ENCODE data around the gene FOSL1.

The FOSL1 gene

GRCh38 chr11:65851811-65852507 lies 48.2 kb downstream of the FOSL1 start:
- Histone ChIP-seq H3K4me1 (ENCODE audit: control insufficient read depth in 2 of 2, insufficient read depth in 1 of 2, low read depth in 1 of 2, low read length in 2 of 2) (peaks cover 4 to 6% of the 10 kb centered on the region in 2 donors), H3K14ac (ENCODE audit: low read length) (no peak overlapping the region), H2BK15ac (ENCODE audit: low read length) (no peak overlapping the region), H3K9ac (ENCODE audit: low read depth, low read length, poor library complexity) (no peak overlapping the region), H3K9me3 (replicated peaks in 1 of 2; ENCODE audit: control insufficient read depth in 2 of 2, insufficient read depth in 1 of 2, low read depth in 1 of 2, low read length in 2 of 2) (peaks cover 6 to 14% of the 10 kb centered on the region in 2 donors), H3K4me3 (ENCODE audit: low read length in 2 of 2) (no peak overlapping the region), H3K27ac (replicated peaks; ENCODE audit: low read length) (no peak overlapping the region), H3K79me1 (ENCODE audit: low read depth, low read length) (peaks cover 17% of the 10 kb centered on the region), H3K23ac (ENCODE audit: low read depth, low read length, poor library complexity) (peak overlapping the region; percentile 75), H3K36me3 (replicated peaks in 1 of 2; ENCODE audit: control insufficient read depth in 2 of 2, insufficient read depth in 2 of 2, low read length in 2 of 2) (peaks cover 51 to 55% of the 10 kb centered on the region in 2 donors), H2BK5ac (ENCODE audit: low read length) (no peak overlapping the region), H4K91ac (ENCODE audit: low read depth, low read length, poor library complexity) (no peak overlapping the region), H3K4ac (ENCODE audit: low read length) (no peak overlapping the region), H3K18ac (ENCODE audit: low read length) (no peak overlapping the region), H4K8ac (ENCODE audit: low read depth, low read length) (no peak overlapping the region), H2BK12ac (ENCODE audit: low read length) (no peak overlapping the region), H3K27me3 (ENCODE audit: control insufficient read depth in 3 of 3, insufficient read depth in 3 of 3, low read depth in 1 of 3, low read length in 3 of 3) (no peaks in the 10 kb centered on the region), H3K4me2 (ENCODE audit: insufficient read depth, low read length, poor library complexity, severe bottlenecking) (no peak overlapping the region), H2BK120ac (ENCODE audit: low read depth, low read length) (no peak overlapping the region), H2AFZ (ENCODE audit: low read length) (no peak overlapping the region), H2AK5ac (ENCODE audit: low read depth, low read length) (no peak overlapping the region)
- no CpG with 5 or more reads among the region's 10 CpGs for WGBS, 2 donors (ENCODE audit: extremely low coverage in 2 of 2, insufficient read length in 2 of 2, insufficient replicate concordance in 1 of 2)
- no peak for DNase-seq (ENCODE audit: low spot score)

GRCh38 chr11:65851083-65851579 lies 49.1 kb downstream of the FOSL1 start:
- DNase-seq (ENCODE audit: low spot score) = no peak
- Histone ChIP-seq H4K91ac (ENCODE audit: low read depth, low read length, poor library complexity) (no peak overlapping the region), H2AFZ (ENCODE audit: low read length) (no peak overlapping the region), H3K4me2 (ENCODE audit: insufficient read depth, low read length, poor library complexity, severe bottlenecking) (no peak overlapping the region), H3K23ac (ENCODE audit: low read depth, low read length, poor library complexity) (no peak overlapping the region), H2BK12ac (ENCODE audit: low read length) (peak overlapping the region; percentile 30), H4K8ac (ENCODE audit: low read depth, low read length) (no peak overlapping the region), H3K36me3 (replicated peaks in 1 of 2; ENCODE audit: control insufficient read depth in 2 of 2, insufficient read depth in 2 of 2, low read length in 2 of 2) (peaks cover 47 to 48% of the 10 kb centered on the region in 2 donors), H2BK5ac (ENCODE audit: low read length) (peak overlapping the region; percentile 78), H3K27ac (replicated peaks; ENCODE audit: low read length) (no peak overlapping the region), H3K4me1 (ENCODE audit: control insufficient read depth in 2 of 2, insufficient read depth in 1 of 2, low read depth in 1 of 2, low read length in 2 of 2) (peaks cover 0 to 4% of the 10 kb centered on the region in 2 donors), H3K4me3 (ENCODE audit: low read length in 2 of 2) (no peak overlapping the region), H3K9me3 (replicated peaks in 1 of 2; ENCODE audit: control insufficient read depth in 2 of 2, insufficient read depth in 1 of 2, low read depth in 1 of 2, low read length in 2 of 2) (peaks cover 6 to 14% of the 10 kb centered on the region in 2 donors), H3K79me1 (ENCODE audit: low read depth, low read length) (peaks cover 12% of the 10 kb centered on the region), H3K18ac (ENCODE audit: low read length) (peak overlapping the region; percentile 54), H2BK15ac (ENCODE audit: low read length) (no peak overlapping the region), H2AK5ac (ENCODE audit: low read depth, low read length) (no peak overlapping the region), H3K4ac (ENCODE audit: low read length) (no peak overlapping the region), H2BK120ac (ENCODE audit: low read depth, low read length) (no peak overlapping the region), H3K9ac (ENCODE audit: low read depth, low read length, poor library complexity) (no peak overlapping the region), H3K14ac (ENCODE audit: low read length) (no peak overlapping the region), H3K27me3 (ENCODE audit: control insufficient read depth in 3 of 3, insufficient read depth in 3 of 3, low read depth in 1 of 3, low read length in 3 of 3) (no peaks in the 10 kb centered on the region)
- no CpG with 5 or more reads among the region's 14 CpGs for WGBS, 2 donors (ENCODE audit: extremely low coverage in 2 of 2, insufficient read length in 2 of 2, insufficient replicate concordance in 1 of 2)

- Histone ChIP-seq H2BK5ac (ENCODE audit: low read length) (peak overlapping the region; percentile 78), H3K18ac (ENCODE audit: low read length) (no peak overlapping the region), H2AFZ (ENCODE audit: low read length) (no peak overlapping the region), H4K8ac (ENCODE audit: low read depth, low read length) (no peak overlapping the region), H3K23ac (ENCODE audit: low read depth, low read length, poor library complexity) (peak overlapping the region; percentile 81), H2BK120ac (ENCODE audit: low read depth, low read length) (no peak overlapping the region), H3K79me1 (ENCODE audit: low read depth, low read length) (peaks cover 7% of the 10 kb centered on the region), H3K9ac (ENCODE audit: low read depth, low read length, poor library complexity) (peak overlapping the region; percentile 44), H3K27ac (replicated peaks; ENCODE audit: low read length) (no peak overlapping the region), H3K27me3 (ENCODE audit: control insufficient read depth in 3 of 3, insufficient read depth in 3 of 3, low read depth in 1 of 3, low read length in 3 of 3) (no peaks in the 10 kb centered on the region), H3K4me3 (ENCODE audit: low read length in 2 of 2) (no peak overlapping the region), H4K91ac (ENCODE audit: low read depth, low read length, poor library complexity) (no peak overlapping the region), H3K9me3 (replicated peaks in 1 of 2; ENCODE audit: control insufficient read depth in 2 of 2, insufficient read depth in 1 of 2, low read depth in 1 of 2, low read length in 2 of 2) (peaks cover 6 to 14% of the 10 kb centered on the region in 2 donors), H3K4me2 (ENCODE audit: insufficient read depth, low read length, poor library complexity, severe bottlenecking) (no peak overlapping the region), H2BK12ac (ENCODE audit: low read length) (peak overlapping the region; percentile 30), H3K4ac (ENCODE audit: low read length) (no peak overlapping the region), H2BK15ac (ENCODE audit: low read length) (no peak overlapping the region), H3K14ac (ENCODE audit: low read length) (no peak overlapping the region), H2AK5ac (ENCODE audit: low read depth, low read length) (no peak overlapping the region), H3K36me3 (replicated peaks in 1 of 2; ENCODE audit: control insufficient read depth in 2 of 2, insufficient read depth in 2 of 2, low read length in 2 of 2) (peaks cover 41% of the 10 kb centered on the region in 2 donors), H3K4me1 (ENCODE audit: control insufficient read depth in 2 of 2, insufficient read depth in 1 of 2, low read depth in 1 of 2, low read length in 2 of 2) (peaks cover 0 to 4% of the 10 kb centered on the region in 2 donors)
- WGBS, 2 donors (ENCODE audit: extremely low coverage in 2 of 2, insufficient read length in 2 of 2, insufficient replicate concordance in 1 of 2) = no CpG with 5 or more reads among the region's 20 CpGs
- DNase-seq (ENCODE audit: low spot score) = no peak
Measured at GRCh38 chr11:65850217-65851082, 49.7 kb downstream of the FOSL1 start.

GRCh38 chr11:65849771-65850216 lies 50.4 kb downstream of the FOSL1 start:
- Histone ChIP-seq H4K8ac (ENCODE audit: low read depth, low read length) (no peak overlapping the region), H3K4me1 (ENCODE audit: control insufficient read depth in 2 of 2, insufficient read depth in 1 of 2, low read depth in 1 of 2, low read length in 2 of 2) (peaks cover 0 to 4% of the 10 kb centered on the region in 2 donors), H3K9ac (ENCODE audit: low read depth, low read length, poor library complexity) (peak overlapping the region; percentile 32), H2AFZ (ENCODE audit: low read length) (no peak overlapping the region), H3K18ac (ENCODE audit: low read length) (no peak overlapping the region), H3K36me3 (replicated peaks in 1 of 2; ENCODE audit: control insufficient read depth in 2 of 2, insufficient read depth in 2 of 2, low read length in 2 of 2) (peaks cover 34 to 35% of the 10 kb centered on the region in 2 donors), H3K4me3 (ENCODE audit: low read length in 2 of 2) (peak overlapping the region in 1 of 2 donors; percentile 36), H3K4me2 (ENCODE audit: insufficient read depth, low read length, poor library complexity, severe bottlenecking) (no peak overlapping the region), H3K23ac (ENCODE audit: low read depth, low read length, poor library complexity) (peak overlapping the region; percentile 81), H3K27ac (replicated peaks; ENCODE audit: low read length) (no peak overlapping the region), H3K79me1 (ENCODE audit: low read depth, low read length) (peaks cover 4% of the 10 kb centered on the region), H4K91ac (ENCODE audit: low read depth, low read length, poor library complexity) (no peak overlapping the region), H3K14ac (ENCODE audit: low read length) (no peak overlapping the region), H3K9me3 (replicated peaks in 1 of 2; ENCODE audit: control insufficient read depth in 2 of 2, insufficient read depth in 1 of 2, low read depth in 1 of 2, low read length in 2 of 2) (peaks cover 6 to 14% of the 10 kb centered on the region in 2 donors), H2BK120ac (ENCODE audit: low read depth, low read length) (no peak overlapping the region), H2BK5ac (ENCODE audit: low read length) (no peak overlapping the region), H2BK15ac (ENCODE audit: low read length) (no peak overlapping the region), H3K4ac (ENCODE audit: low read length) (no peak overlapping the region), H2AK5ac (ENCODE audit: low read depth, low read length) (no peak overlapping the region), H2BK12ac (ENCODE audit: low read length) (no peak overlapping the region), H3K27me3 (ENCODE audit: control insufficient read depth in 3 of 3, insufficient read depth in 3 of 3, low read depth in 1 of 3, low read length in 3 of 3) (no peaks in the 10 kb centered on the region)
- DNase-seq (ENCODE audit: low spot score) = no peak
- WGBS, 2 donors (ENCODE audit: extremely low coverage in 2 of 2, insufficient read length in 2 of 2, insufficient replicate concordance in 1 of 2) = no CpG with 5 or more reads among the region's 16 CpGs
